Middle frontal gyrus (tissue), 1 donor: ENCODE measurements around the gene PACRG.
A peak's percentile ranks its signal among the peaks of the same experiment; 100 is the strongest.

Experiments used
- DNase-seq: peaks from one replicate; pipeline ENCODE4 v3.0.0-alpha.2; 2015; ENCODE audit warnings: low spot score; ENCODE audit errors: extremely low spot score

The PACRG gene

GRCh38 chr6:163170294-163170883, 442.6 kb downstream of the PACRG start:
- DNase-seq = no peak

- DNase-seq = no peak
These were observed 446.0 kb downstream of the PACRG start for GRCh38 chr6:163173741-163174140.

GRCh38 chr6:163175301-163175700, 447.5 kb downstream of the PACRG start:
- no peak for DNase-seq

GRCh38 chr6:163176097-163176496, 448.3 kb downstream of the PACRG start:
- no peak for DNase-seq

- no peak for DNase-seq
These were observed 449.2 kb downstream of the PACRG start for GRCh38 chr6:163177007-163177406.

GRCh38 chr6:163177892-163178420, 450.2 kb downstream of the PACRG start:
- DNase-seq = no peak

GRCh38 chr6:163179061-163179460, 451.3 kb downstream of the PACRG start:
- no peak for DNase-seq

GRCh38 chr6:163179721-163180120, 451.9 kb downstream of the PACRG start:
- DNase-seq = no peak

- peak; percentile 68 for DNase-seq
These were observed 453.2 kb downstream of the PACRG start for GRCh38 chr6:163180874-163181541.

- no peak for DNase-seq
These were observed 453.9 kb downstream of the PACRG start for GRCh38 chr6:163181666-163182180.

- no peak for DNase-seq
These were observed 454.9 kb downstream of the PACRG start for GRCh38 chr6:163182696-163183095.

- no peak for DNase-seq
These were observed 456.0 kb downstream of the PACRG start for GRCh38 chr6:163183806-163184205.

- no peak for DNase-seq
These were observed 458.0 kb downstream of the PACRG start for GRCh38 chr6:163185744-163186143.

- no peak for DNase-seq
These were observed 458.8 kb downstream of the PACRG start for GRCh38 chr6:163186527-163186926.

GRCh38 chr6:163187201-163187600, 459.4 kb downstream of the PACRG start:
- DNase-seq = no peak

GRCh38 chr6:163187606-163188005, 459.8 kb downstream of the PACRG start:
- no peak for DNase-seq

- no peak for DNase-seq
These were observed 461.0 kb downstream of the PACRG start for GRCh38 chr6:163188746-163189145.

GRCh38 chr6:163189609-163190008, 461.8 kb downstream of the PACRG start:
- DNase-seq = peak; percentile 65

- no peak for DNase-seq
These were observed 463.0 kb downstream of the PACRG start for GRCh38 chr6:163190786-163191185.

- DNase-seq = peak; percentile 40
These were observed 464.1 kb downstream of the PACRG start for GRCh38 chr6:163191704-163192537.

GRCh38 chr6:163192591-163192990, 464.8 kb downstream of the PACRG start:
- DNase-seq = no peak

- DNase-seq = no peak
These were observed 465.6 kb downstream of the PACRG start for GRCh38 chr6:163193326-163193725.
